HepG2 (cell line): ENCODE data around the gene CEP68.

Source experiments
- CTCF ChIP-seq: sonication (generic); formaldehyde crosslinking; IDR thresholded peaks from 2 replicates; pipeline ENCODE4 v1.5.0; 2020; ENCODE audit warnings: mild to moderate bottlenecking, missing genetic modification reagents, moderate library complexity
- JUN ChIP-seq: sonication (generic); formaldehyde crosslinking; IDR thresholded peaks from 2 replicates; pipeline ENCODE4 v1.4.0; 2020; ENCODE audit warnings: mild to moderate bottlenecking, missing genetic modification reagents

- TF ChIP-seq CTCF (CRISPR knock-in tag) (no peak), JUN (no peak)
Observed at GRCh38 chr2:65076345-65076710, 20.1 kb downstream of the CEP68 start.
